GM19043 (cell line): ENCODE data around the gene ST6GALNAC3.
"Not testable (repeated sequence)": the region's sequence is repeated elsewhere in the genome, so short reads cannot be mapped to it uniquely, and the experiment has no call there.

ENCODE experiments used
- ATAC-seq: cut with Tn5 transposase; IDR thresholded peaks from one replicate; pipeline ENCODE4 v1.9.1; 2021; ENCODE audit warnings: low read depth; ENCODE audit not compliant: unreplicated experiment

ST6GALNAC3 gene

DNA sequence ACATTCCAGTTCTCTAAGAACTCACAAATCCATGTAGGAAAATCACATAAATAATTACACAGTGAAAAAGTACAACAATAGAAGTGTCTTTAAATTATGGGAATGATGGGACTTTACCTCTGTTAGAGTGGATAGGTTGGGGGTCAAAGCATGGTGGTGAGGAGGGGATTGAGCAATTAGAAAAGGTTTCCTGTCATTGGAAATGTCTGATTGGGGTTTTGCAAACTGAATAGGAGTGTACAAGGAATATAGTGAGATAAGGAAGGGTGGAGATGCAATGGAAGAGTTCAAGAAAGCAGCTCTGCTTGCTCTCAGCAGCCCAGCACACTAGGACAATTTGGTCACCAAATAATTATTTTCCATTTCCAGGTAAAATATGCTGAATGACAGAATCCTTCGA lies 238.8 kb downstream of the ST6GALNAC3 start:
- no peak for ATAC-seq

DNA sequence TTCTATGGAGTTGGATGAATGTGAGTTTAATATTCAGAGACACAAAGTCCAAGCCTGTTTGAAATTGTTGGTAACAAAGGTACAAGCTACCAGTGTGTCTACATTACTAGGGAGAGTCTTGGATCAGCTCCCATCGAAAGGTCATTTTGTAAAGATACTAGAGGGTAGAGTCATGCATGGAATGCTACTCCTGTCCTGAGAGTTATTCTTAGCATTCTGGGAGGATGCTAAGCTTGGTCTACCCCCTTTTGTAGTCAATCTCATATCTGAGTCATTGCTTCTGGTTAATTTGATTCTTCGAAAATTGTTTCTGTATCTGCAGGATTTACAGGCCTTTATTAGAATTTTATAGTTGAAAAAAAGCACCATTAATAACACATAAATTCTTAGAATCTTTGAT lies 240.2 kb downstream of the ST6GALNAC3 start:
- ATAC-seq, result no peak

DNA sequence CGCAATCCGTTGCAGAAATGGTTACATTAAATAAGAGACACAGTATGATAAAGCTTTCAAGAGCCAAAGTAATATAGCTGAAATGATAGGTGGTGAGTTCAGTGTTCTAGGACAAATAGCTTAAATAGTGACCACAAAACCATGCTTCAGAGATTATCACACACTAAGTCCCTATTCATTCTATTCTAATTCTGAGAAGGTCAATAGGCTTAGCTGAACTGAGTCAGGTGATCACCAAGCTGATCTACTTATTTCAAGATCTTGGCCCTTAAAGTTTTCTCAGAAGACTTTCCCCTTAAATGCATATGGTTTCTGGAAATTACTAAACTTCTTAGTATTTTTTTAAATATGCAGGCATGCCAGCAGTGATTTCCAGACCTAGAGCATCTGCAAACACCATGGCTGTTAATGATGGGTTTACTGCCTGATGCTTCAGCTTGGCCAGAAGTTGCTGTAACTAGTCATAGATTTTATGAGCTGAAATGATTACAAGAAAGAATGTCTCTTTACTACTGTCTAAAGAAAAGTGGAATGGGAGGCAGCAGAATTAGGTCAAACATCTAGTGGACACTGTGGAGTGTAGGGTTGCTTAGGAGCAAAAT lies 242.9 kb downstream of the ST6GALNAC3 start:
- ATAC-seq, result no peak

DNA sequence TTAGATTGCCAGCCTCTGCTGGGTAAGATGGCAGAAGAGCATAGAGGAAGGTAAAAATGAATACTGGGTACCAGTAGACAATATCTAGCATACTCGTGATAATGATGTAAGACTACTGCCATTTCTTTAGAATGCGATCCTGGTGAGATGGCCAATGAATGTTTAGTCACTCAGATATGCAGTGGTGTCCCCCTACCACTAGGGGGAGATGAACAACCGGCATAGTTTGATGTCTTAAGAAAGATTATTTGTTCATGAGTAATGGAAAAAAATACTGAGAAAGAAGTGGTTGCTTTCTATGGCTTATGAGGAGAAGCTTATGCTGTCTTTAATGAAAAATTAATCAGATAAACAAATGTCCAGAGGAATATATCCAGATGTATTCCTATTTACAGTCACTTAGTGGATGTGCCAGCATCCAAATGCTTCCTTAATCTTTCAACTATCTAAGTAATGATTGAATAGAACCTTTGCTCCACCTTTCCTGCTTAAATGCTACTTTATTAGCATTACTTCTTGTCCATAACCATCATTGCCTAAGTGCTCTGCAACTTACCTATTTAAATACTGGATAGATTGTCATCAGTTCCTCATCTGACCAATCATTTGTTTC lies 256.6 kb downstream of the ST6GALNAC3 start:
- ATAC-seq, result peak; percentile 88

DNA sequence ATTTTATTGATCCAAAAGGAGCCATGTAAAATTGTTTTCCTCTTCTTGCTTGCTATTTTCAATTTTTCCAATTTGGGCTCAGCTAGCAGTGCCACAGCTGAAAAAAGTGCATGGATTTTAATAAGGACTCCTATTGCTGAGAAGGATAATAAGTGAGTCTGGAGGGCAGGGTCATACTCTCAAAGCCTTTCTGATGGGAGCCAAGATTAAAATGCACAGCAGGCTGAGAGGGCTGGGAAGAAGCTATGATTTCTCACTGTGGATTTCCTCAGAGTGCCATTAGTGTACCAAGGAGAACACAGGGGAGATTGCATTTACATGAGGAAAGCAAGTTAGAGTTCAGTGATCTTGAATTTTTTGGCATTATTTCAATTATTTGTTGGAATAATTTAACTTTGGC lies 261.3 kb downstream of the ST6GALNAC3 start:
- ATAC-seq, result no peak

DNA sequence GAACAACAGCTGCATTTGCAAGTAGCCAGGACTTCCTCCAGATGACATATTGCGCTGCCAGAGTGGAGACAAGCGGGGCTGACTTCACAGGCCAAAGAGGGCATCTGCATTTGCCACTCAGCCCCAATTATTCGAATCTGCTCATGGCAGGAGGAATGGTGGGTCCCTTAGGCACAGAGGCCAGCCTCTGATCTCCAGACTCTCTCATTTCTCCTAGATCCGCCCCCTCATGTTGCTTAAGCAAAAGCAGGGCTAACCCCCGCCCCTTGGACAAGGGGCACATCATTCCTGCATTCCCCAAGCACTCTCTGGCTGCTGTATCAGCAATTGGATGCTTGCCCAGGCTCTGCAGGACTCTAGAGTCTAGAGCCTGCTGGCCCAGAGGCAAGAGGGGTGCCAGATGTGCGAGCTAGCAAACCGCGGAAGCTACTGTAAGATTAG lies 262.4 kb downstream of the ST6GALNAC3 start:
- no peak for ATAC-seq

DNA sequence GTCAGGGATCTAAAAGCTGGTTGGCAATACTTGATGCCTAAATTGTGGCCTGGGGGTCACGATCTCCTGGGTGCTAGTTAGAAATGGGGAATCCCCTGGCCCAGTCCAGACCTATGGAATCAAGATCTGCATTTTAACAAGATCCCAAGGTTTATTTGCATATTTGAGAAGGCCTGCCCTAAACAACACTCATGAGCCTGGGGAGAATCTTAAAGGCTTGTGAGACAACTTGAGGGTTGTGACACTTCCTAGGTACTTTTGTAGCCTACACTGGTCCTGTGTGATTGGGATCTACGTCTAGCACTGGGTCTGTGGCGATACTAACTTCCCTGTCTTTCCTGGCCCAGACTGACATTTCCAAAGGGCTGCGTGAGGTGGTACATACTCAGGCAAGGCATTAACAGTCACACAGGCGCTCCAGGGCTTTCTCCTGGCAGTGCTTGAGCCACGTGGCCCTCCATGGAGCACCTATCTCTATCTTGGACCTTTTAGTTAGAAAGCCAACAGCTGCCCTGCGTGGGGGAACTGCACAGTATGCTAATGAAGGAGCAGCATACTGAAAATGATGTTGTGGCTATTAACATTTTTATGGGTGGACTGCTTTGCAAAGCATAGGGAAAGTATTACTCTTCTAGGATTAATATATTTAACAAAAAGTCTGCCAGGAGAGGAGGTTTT lies 263.1 kb downstream of the ST6GALNAC3 start:
- no peak for ATAC-seq

DNA sequence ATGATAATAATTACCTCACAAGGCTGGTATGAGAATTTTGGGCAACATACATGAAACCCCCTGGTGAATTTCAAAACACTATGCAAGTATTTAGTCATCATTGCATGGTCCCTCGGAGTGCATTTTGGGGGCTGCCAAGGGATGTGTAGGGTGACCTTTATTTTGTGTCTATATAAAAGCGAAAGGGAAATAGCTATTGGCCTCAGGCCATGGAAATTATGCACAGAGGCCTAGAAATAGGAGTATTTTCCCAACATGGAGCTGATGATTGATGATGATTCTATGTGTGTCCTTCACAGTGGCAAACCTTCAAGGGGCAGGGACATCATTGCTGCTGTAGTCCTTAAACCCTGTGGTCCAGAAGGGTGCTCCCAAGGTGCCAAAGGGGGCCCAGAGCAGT lies 265.5 kb downstream of the ST6GALNAC3 start:
- no peak for ATAC-seq

DNA sequence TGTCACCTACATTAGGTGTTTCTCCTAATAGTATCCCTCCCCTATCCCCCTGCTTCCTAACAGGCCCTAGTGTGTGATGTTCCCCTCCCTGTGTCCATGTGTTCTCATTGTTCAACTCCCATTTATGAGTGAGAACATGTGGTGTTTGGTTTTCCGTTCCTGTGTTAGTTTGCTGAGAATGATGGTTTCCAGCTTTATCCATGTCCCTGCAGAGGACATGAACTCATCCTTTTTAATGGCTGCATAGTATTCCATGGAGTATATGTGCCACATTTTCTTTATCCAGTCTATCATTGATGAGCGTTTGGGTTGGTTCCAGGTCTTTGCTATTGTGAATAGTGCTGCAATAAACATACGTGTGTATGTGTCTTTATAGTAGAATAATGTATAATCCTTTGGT lies 267.3 kb downstream of the ST6GALNAC3 start:
- not testable (repeated sequence) for ATAC-seq

DNA sequence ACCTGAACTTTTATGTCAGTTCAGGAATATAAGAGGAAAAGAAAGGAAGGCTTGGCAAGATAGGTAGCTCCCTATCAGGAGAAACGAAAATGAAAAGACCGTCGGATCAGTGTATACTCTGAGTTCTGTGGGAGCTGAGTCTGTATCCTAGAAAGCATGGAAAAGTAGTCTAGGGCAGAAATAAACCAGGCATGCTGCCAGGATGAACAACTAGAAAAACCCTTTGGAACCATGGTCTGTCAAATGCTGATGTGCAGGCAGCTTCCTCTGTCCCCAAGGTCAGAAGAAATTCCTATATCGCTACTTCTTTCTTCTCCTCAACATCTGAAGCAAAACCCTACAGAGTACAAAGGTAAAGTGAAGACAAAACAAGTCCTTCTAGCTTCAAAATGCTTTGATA lies 268.8 kb downstream of the ST6GALNAC3 start:
- no peak for ATAC-seq

DNA sequence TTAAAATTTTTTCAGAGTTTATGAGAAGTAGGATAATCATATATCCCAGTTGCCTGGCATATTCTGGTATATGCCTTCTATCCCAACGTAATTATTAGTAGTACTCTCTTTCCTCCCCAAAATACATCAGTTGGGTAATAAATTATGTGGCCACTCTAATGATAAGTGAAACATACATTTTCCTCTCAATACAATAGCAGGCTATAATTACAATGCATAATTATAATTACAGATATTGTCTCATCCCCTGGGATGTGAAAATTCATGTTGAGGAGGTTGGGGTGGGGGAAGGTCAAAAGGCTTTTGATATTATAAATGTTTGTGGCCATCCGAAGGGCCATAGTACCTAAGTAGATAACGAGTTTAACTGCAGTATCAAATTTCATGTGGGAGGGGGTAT lies 277.1 kb downstream of the ST6GALNAC3 start:
- ATAC-seq, result no peak

DNA sequence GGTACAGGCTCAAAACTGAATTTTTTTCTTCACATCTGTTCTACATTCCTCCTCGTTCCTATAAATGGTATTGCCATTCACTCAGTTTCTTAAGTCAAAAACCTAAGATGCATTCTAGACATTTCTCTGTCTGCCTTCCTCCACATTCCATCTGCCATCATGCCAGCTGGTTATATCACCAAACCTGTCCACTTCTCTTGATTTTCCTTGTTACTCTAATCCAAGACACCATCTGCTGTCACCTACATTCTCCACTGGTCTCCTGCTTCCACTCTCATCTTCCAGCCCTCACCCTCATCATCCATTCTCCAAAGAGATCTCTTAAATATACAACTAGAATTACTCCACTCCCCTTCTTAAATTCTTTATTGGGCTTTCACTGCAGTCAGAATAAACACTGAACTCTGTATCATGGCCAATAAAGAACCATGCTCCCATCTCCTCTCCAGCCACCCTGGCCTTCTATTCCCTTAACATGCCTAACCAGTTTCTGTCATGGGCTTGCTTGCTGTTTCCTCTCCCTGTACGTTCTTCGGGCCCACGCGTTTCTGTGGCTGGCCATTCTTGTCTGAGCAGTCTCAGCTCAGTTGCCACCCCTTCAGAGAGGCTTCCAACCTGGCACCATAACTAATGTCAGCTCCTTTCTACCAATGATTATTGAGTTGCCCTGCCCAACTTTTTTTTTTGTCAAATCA lies 278.3 kb downstream of the ST6GALNAC3 start:
- ATAC-seq, result no peak

DNA sequence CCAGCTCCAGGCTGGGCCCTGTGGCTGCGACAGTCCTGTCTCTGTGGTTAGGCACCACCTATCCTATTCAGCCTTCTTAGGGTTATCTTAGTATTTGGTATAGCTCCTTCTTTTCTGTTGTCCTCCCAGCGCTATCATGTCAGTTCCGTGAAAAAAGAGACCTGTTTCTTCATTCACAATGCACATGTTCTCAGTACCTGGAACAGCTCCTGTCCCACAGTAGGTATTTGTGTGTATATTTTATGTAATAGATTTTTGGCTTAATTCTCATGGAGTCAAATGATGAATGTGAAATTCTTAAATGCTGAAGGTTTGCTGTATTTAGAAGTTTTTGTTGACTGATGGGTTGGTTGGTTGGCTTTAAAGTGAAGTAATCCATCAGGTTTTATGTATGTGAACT lies 279.7 kb downstream of the ST6GALNAC3 start:
- no peak for ATAC-seq

DNA sequence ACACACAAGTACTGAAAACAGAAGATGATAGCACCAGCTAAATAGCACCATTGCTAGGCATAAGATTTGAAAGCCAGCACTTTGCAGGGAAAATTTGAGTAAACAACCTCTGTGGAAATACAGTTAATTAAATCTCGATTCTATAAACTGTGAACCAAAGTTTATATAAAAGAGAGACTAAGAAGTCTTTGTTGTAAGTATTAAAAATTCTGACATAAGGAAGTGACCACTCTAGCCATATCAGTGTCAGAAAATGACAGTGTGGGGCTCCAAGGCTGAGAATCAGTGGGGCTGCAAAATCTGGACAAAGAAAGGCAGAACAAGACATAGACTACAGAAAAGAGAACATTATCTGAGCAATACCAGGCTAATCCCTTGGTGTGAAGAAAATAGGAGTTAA lies 292.2 kb downstream of the ST6GALNAC3 start:
- ATAC-seq, result no peak

DNA sequence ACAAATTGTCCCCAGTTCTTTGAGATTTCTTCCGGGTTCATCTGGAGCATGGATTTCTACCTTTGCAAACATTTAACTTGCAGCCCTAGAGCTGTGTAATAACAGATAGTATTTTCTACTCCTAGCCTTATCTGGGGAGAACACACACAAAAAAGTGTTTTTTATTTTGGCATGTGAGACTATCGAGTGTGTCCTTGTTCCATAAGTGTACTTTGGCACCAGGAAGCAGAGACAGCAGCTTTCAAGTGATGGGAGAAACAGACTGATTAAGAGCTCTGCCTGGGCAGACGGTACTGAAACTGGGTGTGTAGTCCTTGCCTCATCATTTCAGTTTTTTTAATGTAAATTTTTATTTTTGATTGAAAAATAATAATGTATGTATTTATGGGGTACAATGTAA lies 297.4 kb downstream of the ST6GALNAC3 start:
- ATAC-seq, result no peak

DNA sequence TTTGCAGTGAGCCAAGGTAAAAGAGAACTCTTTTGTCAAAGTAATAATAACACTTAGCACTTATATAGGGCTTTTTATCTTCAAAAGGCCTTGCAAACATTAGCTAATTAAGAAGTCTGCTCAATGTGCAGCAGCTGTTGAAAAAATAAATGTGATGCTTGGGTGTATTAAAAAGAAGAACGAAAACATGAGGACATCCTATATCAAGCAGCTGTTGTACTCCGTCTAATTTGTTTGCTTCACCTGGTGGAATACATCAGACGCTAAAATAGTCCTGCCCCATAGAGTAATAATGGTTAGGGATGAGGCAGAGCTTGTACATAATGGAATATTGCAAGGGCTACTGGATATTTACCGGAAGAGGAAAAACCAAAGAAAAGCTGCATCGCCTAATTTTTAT lies 299.5 kb downstream of the ST6GALNAC3 start:
- ATAC-seq, result no peak

DNA sequence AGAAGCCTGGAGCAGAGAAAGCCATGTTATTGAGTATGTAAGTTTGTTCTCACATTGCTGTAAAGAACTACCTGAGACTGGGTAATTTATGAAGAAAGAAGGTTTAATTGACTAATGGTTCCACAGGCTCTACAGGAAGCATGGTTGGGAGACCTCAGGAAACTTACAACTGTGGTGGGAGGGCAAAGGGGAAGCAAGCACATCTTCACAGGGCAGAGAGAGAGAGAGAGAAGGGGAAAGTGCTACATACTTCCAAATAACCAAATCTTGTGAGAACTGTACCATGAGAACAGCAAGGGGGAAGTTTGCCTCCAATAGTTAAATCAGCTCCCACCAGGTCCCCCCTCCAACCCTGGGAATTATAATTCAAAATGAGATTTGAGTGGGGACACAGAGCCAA lies 302.7 kb downstream of the ST6GALNAC3 start:
- no peak for ATAC-seq

DNA sequence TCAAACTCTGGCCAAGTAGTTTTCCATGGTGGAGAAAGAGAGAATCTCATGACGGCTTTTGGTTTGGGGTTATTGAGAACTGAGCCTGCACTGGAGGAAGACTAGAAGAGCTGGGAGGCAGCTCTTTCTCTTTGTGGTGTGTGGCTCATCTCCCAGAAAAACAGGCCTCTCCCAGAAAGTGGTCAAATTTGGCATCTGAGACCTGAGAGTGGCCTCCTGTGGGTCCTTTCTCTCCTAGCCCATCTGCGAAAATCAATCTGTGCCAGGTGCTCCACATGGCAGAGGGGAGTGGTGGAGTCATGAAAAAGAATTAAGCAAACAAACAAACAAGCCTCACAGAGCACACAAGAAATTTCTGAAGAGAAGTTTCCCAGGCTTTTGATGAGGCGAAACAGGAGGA lies 305.0 kb downstream of the ST6GALNAC3 start:
- no peak for ATAC-seq

DNA sequence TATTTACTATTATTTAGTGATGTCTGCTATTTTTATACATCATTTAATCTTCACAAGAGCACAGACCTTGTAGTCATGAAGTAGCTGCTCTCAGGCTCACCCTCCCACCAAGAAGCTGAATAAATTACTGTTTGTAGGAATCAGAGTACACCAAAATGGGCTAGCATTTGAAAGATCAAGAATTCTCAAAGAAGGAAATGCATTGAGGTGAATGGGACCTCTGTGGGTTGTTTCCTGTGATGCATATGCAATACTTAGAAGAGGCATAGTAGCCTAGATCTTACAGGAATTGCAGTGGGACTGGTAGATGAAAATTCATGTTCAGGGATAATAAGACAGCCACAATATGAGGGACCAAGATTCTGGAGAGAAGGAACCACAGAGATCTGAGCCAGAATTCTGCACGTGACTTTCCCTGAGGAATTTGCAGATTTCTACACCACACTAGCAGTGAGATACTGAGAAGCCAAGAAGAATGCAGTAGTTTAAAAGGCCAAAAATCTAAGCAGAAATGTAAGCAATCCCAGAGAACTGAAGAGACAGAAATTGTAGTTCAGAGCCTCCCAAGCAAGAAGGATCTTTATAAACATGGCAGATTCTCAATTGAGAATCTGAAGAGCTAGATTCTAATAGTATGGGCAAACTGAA lies 307.0 kb downstream of the ST6GALNAC3 start:
- ATAC-seq, result no peak

DNA sequence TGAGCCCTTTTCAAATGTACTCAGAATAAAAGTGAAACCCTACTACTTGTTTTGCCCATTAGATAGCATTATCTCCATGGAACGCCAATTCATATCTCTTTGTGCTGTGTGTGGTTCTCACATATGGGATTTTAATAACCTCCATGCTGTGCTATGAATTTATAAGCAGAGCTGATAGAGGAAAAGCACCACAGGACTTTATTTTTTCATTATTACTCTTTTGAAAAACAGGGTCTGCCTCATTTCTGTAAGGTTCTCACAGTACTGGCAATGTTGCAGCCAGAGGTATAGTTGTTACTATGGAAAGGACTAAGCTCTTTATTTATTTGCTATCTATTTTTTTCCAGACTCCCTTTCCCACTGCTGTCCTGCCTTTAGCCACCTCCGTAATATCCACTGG lies 313.7 kb downstream of the ST6GALNAC3 start:
- no peak for ATAC-seq

DNA sequence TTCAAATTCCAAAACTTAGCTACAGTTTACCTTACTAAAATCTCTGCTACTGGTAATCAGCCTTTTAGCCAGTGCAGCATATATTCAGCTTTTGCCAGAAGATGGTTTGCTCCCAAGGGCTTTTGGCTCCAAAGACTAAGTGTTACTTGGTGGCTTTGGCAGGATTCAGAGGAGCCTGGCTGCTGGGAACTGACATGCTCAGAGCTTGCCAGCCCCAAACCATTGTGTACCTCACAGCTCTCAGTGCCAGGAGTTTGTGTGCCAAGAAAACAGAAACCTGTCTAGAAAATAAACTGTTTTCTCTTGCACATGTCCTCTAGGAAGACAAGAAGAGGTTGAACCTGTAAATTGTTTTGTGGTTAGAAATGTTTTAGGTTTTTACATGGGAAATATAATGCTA lies 315.9 kb downstream of the ST6GALNAC3 start:
- no peak for ATAC-seq
